IMR-90 (cell line): Measurements from ENCODE around the gene NCKIPSD. TPM values are rescaled to one million over a fixed set of nuclear protein-coding genes. Genes with fewer than 3 reads are reported as not detected.

Experiments used
- MAZ ChIP-seq: IDR thresholded peaks from 2 replicates; pipeline ENCODE4 v1.6.1; 2012; ENCODE audit warnings: low read depth, mild to moderate bottlenecking, low read length, improper control_type of control experiment, moderate library complexity, borderline replicate concordance
- USF2 ChIP-seq: fragments of 150-350 bp; IDR thresholded peaks from 2 replicates; pipeline ENCODE4 v1.6.1; 2017; ENCODE audit warnings: mild to moderate bottlenecking, antibody characterized with exemption, low read length, low read depth
- polyA plus RNA-seq, 3 experiments: library from polyadenylated mRNA; depleted of rRNA; stranded (reverse); fragments of >200 nt; gene quantifications; 2 replicates each; pipeline ENCODE4 v1.2.3, GENCODE V29; 2012; ENCODE audit warnings: low replicate concordance in 1 of 3
- total RNA-seq: library from RNA; depleted of rRNA; stranded (reverse); fragments of >200 nt; gene quantifications from 2 replicates; pipeline ENCODE4 v1.2.3, GENCODE V29; 2012

NCKIPSD gene
- total and polyA plus RNA-seq, 2 of the 4 experiments (the other 2 are of a cell fraction): 21.0 to 38.3 TPM

- TF ChIP-seq USF2: 0 out of 2 replicates have a peak, but pooled peaks have one; percentile 8
- peak; percentile 92 for TF ChIP-seq MAZ
Measured at GRCh38 chr3:48635222-48636021, 50.3 kb downstream of the NCKIPSD start, which contains the start of gene SLC26A6 (continued).
